ENCODE measurements around the gene COL5A2.

DNA sequence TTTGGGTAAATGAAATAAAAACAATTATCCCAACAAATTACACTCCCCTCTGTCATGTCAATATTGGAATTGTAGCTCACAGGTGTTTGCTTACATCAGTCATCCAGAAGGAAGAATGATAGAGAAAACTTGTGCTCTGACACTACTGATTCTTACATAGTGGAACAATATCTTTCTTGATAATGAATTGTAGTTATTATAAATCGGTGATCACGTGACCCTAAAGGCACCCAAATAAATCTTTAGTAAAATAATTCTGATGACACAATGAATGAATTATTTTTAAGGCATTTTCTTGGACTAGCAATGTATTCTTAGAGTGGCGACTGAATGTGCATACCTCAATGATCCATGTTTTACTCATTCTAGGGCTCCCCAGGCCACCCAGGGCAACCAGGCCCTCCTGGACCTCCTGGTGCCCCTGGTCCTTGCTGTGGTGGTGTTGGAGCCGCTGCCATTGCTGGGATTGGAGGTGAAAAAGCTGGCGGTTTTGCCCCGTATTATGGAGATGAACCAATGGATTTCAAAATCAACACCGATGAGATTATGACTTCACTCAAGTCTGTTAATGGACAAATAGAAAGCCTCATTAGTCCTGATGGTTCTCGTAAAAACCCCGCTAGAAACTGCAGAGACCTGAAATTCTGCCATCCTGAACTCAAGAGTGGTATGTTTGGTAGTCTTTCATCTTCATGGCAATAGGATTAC, 170.9 kb downstream of the COL5A2 start:
- TF ChIP-seq, protein P1, sequence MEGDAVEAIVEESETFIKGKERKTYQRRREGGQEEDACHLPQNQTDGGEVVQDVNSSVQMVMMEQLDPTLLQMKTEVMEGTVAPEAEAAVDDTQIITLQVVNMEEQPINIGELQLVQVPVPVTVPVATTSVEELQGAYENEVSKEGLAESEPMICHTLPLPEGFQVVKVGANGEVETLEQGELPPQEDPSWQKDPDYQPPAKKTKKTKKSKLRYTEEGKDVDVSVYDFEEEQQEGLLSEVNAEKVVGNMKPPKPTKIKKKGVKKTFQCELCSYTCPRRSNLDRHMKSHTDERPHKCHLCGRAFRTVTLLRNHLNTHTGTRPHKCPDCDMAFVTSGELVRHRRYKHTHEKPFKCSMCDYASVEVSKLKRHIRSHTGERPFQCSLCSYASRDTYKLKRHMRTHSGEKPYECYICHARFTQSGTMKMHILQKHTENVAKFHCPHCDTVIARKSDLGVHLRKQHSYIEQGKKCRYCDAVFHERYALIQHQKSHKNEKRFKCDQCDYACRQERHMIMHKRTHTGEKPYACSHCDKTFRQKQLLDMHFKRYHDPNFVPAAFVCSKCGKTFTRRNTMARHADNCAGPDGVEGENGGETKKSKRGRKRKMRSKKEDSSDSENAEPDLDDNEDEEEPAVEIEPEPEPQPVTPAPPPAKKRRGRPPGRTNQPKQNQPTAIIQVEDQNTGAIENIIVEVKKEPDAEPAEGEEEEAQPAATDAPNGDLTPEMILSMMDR (IDR thresholded peaks at IDR 0.05; ENCODE audit: insufficient read depth, low read length, poor library complexity, severe bottlenecking) = no peak
- TF ChIP-seq EZH2phosphoT487 (conservative IDR thresholded peaks at IDR 0.05; ENCODE audit: low read length) = no peak
